Esophagus muscularis mucosa (tissue), 4 donors: ENCODE data around the gene DEPDC5.

Experiments
- CTCF ChIP-seq, 3 experiments: fragments of 200-600 bp in 2 of 3; fragments of 450-650 bp in 1 of 3; sonication (generic) in 2 of 3; IDR thresholded peaks; one replicate each; pipeline ENCODE4 v1.5.1; 2017 to 2019; ENCODE audit warnings: antibody characterized with exemption in 3 of 3, mild to moderate bottlenecking in 2 of 3, moderate library complexity in 1 of 3
- EP300 ChIP-seq: sonication (generic); formaldehyde crosslinking; IDR thresholded peaks from one replicate; pipeline ENCODE4 v1.6.1; 2017; ENCODE audit warnings: antibody characterized with exemption
- POLR2A ChIP-seq: fragments of 450-650 bp; IDR thresholded peaks from one replicate; pipeline ENCODE4 v1.6.1; 2017; ENCODE audit warnings: antibody characterized with exemption, moderate library complexity, mild to moderate bottlenecking, low read depth
- POLR2AphosphoS5 ChIP-seq, 2 donors: sonication (generic); formaldehyde crosslinking; IDR thresholded peaks; one replicate each; pipeline ENCODE4 v1.6.1; 2017; ENCODE audit warnings: antibody characterized with exemption in 2 of 2

DNA sequence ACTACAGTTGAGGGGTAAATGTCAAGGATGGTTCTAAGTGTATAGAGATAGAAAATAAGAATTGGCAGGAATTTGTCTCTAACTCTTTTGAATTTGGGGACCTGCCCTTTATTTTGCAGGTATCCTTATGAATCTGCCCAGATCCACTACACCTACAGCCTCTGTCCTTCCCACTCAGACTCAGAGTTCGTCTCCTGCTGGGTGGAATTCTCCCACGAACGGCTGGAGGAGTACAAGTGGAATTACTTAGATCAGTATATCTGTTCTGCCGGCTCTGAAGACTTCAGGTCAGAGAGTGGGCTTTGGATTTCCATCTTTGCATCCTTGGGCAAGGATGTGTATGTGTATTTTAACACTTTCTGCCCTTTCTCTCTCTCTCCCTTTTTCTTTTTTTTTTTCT is 89.7 kb downstream of the DEPDC5 start:
- TF ChIP-seq CTCF (IDR thresholded peaks at IDR 0.05) = no peak
- TF ChIP-seq POLR2A = no peak
- TF ChIP-seq EP300 = no peak
- no peak for TF ChIP-seq POLR2AphosphoS5 (IDR thresholded peaks at IDR 0.05)
